ENCODE results near the gene FAM53B.
"Not testable (repeated sequence)": the region's sequence is repeated elsewhere in the genome, so short reads cannot be mapped to it uniquely, and the experiment has no call there.

GRCh38 chr10:124782900-124783299, 38.7 kb upstream of the FAM53B start:
- TF ChIP-seq CTCF, POLR2A (IDR thresholded peaks at IDR 0.05): not testable (repeated sequence)

Data from Peyer's patch (tissue), 4 donors.